GM08714 (cell line): ENCODE data around the gene IRF4.

Experiments used
- H3K4me3 ChIP-seq: fragments of 200-500 bp; sonication (Bioruptor generic); 2 replicates; pipeline ENCODE4 v1.5.1; 2014; ENCODE audit warnings: mild to moderate bottlenecking, low read length, inconsistent platforms
- ZNF274 ChIP-seq: IDR thresholded peaks from 2 replicates; pipeline ENCODE4 v1.6.1; 2012; ENCODE audit warnings: mild to moderate bottlenecking, low read depth, low read length

Gene IRF4

DNA sequence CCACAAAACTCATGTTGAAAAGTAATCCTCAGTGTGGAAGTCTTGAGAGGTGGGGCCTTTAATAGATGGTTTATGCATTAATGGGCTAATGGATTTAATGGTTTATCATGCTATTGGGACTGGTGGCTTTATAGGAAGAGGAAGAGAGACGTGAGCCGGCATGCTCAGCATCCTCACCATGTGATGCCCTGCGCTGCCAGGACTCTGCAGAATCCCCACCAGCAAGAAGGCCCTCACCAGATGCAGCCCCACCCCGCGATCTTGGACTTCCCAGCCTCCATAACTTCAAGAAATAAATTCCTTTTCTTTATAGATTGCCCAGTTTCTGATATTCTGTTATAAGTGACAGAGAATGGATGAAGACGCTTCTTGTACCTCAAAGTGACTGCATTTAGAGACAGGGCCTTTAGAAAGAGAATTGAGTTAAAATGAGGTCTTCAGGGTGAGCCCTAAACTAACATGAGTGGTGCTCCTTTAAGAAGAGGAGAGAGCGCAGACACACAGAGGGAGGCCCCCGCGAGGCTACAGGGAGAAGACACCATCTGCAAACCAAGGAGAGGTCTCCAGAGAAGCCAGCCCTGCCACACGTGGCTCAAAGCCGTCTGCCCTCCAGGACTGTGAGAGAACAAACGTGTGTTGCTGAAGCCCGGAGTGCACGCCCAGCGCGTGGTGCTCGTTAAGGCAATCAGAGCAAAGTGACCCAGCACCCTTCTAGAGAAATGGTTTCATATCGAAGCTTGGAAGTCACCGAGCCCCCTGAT, 56.9 kb downstream of the IRF4 start:
- H3K4me3 ChIP-seq: no peak overlapping the region
- TF ChIP-seq ZNF274: no peak

DNA sequence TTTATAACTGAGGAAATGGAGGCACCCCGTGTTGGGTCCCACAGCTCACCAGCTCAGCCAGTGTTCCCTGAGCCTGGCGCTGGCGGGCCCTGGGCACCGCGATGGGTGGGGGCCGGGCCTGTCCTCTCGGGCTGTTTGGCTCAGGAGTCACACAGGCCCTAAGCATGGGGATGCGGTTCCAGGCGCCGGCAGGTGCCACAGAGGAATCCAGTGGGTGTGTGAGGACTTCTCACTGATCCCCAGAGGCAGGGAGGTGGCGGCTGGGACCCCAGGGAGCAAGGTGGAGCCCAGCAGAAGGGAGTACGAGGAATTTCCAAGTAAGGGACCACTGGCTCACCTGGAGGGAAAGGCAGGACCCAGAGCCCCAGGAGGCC, 57.5 kb downstream of the IRF4 start:
- TF ChIP-seq ZNF274: no peak
- H3K4me3 ChIP-seq: no peak overlapping the region

DNA sequence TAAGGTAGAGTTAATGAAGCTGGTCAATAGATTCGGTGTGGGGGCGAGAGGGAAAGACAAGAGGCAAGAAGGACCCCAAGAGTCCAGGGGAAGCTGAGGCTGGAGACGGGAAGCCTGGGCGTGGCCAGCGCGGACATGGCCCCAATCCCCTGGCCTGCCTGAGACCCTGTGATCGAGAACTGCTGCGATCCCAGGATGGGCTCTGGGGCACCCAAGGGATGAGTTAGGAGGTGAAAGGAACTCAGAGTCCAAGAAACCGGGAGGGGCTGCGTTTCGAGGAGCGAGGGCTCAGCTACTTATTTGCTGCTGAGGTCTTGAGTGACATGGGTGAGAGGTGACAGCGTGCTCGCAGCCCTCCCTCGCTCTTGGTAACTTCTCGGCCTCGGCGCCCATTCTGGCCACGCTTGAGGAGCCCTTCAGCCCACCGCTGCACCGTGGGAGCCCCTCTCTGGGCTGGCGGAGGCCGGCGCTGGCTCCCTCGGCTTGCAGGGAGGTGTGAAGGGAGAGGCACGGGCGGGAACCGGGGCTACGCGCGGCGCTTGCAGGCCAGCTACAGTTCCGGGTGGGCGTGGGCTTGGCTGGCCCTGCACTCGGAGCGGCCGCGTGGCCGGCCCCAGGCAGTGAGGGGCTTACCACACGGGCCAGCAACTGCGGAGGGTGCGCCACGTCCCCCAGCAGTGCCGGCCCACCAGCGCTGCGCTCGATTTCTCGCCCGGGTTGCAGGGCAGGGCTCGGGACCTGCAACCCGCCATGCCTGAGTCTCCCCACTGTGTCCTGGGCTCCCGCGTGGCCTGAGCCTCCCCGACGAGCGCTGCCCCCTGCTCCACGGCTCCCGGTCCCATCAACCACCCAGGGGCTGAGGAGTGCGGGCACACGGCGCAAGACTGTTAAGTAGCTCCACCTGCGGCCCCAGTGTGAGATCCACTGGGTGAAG, 58.2 kb downstream of the IRF4 start:
- H3K4me3 ChIP-seq: no peak overlapping the region
- no peak for TF ChIP-seq ZNF274

DNA sequence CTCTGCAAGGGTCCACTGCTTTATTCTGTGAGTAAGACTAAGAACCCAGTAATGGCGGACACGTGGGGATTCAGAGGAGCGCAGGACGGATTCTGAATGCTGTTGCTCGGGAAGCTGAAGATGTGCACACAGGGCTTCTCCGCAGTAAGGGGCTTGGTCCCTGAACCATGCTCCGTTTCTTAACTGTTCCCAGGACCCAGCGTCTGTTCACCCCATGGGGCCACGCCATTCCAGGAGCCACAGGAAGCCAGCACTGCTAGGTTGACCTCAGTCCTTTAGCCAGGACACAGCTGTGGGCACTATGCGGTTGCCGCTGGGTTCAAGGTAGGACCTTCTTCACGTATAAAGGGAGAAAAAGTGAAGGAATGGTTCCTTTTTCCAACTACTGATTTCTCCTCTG, 59.8 kb downstream of the IRF4 start:
- no peak for TF ChIP-seq ZNF274
- H3K4me3 ChIP-seq: no peak overlapping the region

DNA sequence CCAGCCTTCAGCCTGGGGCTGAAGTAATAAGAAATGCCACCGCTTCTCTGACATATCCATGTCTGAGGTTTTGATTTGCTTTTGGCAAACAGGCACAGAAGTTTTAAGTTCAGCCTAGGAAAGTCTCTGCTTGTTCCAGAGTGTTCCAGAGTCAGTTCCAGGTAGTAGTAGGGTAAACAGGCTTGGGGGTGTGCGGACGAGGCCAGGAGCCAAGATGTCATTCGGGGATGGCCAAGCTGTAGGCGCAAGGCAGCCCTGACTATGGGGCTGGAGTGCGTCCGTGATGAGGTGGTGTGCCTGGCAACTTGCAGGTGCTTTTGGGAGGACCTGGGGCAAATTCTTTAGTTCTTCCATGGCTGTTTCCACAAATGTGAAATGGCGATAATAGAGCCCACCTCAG, 60.3 kb downstream of the IRF4 start:
- H3K4me3 ChIP-seq: no peak overlapping the region
- TF ChIP-seq ZNF274: no peak

DNA sequence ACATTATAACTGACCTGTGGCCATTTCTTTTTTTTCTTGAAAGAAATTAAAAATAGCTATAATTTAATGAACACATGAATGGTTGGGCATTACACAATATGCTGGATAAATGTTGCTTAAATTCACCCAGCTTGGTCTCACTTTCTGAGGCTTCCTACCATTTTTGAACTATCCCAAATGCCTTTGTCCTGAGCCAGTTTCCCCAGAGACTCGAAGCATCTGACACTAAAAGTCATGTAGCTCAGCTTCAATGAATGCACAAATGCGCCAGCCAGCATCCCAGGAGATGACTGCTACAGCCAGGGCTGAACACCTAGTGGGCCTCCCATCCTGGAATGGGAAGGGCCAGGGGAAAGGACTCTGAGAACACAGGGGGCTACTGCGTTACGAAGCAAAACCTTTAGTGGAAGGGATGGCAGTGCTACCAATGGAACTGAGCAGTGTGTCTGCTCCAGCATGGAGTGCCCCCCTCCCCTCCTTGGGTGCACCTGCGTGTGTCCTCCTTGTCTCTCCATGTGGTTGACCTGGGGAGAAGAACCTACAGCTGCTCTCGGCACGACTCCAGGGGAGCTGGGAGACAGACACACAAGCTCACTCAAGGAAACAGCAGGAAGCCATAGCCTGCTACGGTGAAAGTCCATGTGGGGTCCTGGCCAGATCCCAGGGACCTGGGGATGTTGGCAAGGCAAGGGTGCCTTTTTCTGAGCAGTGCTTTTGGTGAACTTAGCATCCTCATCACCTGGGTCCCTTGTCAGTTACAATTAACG, 60.9 kb downstream of the IRF4 start:
- H3K4me3 ChIP-seq: no peak overlapping the region
- TF ChIP-seq ZNF274: no peak

DNA sequence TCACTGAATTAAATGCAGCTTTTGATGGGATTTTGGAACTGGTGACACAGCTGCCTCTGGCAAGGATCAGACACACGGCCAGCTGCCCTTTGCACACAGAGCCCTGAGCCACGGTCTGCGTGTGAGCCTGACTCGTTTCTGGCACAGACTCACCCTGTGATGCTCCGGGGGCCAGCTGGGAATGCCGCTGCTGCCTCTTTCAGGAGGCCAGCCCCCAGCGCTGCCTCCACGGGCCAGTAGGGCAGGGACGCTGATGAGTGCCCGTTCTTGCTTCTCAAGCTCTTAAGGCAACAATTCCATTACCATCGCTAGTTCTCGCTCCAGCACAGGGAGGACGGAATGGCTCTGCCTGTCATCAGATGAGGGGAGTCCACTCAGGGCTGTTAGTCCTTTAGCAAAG, 61.6 kb downstream of the IRF4 start:
- no peak for TF ChIP-seq ZNF274
- H3K4me3 ChIP-seq: no peak overlapping the region

DNA sequence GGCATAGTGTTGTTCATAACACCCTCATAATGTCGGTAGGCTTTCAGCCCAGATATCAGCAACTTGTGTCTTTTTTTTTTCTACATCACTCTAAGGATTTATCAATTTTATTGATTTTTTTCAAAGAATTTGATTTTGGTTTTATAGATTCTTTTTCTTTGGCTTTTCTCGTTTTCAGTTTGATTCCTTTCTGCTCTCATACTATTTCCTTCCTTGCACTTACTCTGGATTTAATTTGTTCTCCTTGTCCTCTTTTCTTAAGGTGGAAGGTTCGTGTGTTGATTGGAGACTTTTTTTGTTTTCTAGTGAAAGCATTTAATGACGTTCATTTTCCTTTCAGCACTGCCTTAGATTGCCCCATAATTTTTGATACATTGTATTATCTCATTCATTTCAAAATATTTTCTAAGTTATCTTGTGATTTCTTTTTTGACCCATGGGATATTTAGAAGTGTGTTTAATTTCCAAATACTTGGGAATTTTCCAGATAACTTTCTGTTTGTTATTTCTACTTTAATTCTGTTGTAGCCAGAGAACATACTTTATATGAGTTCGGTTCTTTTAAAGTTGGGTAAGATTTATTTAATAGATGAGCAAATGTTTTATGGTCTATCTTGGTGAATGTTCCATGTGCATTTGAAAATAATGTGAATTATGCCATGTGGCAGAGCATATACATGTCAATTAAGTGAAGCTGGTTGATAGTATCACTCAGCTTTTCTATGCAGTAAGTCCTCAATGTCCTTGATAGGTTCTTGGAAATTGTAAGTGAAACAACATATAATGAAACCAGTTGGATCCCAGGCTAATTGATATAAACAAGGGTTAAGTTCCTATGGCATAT, 62.8 kb downstream of the IRF4 start:
- H3K4me3 ChIP-seq: no peak overlapping the region
- no peak for TF ChIP-seq ZNF274

DNA sequence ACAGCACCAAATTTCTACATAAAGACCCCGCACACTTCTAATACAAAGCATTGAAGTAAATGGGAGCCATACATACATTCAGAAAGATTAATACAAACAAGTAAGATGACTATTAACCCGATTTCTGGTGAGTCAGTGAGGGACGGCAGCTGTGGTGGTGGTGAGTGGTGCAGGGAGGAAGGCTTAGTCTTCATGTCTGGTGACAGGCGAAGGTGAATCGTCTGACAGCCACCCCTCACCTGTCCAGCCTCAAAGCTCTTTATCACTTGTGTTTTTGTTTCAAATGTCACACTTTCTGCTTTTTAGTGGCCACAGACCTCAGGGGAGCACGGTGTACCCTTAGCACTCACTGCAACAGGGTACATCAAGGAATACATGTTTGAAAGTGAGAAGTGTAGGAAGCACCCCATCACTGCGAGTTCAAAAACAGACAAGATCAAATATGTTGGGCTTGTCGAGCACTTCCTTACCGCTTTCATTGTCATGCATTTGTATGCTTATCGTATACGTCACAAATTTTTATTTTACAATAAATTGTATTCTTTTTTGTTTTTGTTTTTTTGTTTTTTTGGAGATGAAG, 63.5 kb downstream of the IRF4 start:
- TF ChIP-seq ZNF274: no peak
- H3K4me3 ChIP-seq: no peak overlapping the region

DNA sequence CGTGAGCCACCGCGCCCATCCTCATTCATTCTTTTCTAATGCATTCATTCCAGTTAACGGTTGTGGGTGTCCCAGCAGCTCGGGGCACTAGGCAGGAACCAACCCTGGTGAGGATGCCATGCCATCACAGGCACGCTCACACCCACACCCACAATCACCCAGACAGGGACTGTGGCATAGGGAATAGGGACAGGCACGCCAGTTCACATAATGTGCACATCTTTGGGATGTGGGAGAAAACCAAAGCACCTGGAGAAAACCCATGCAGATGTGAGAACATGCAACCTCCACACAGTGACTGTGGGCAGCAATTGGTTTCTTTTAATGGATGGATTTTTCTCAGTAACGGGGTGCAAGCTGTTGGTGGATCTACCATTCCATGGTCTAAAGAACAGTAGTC, 64.3 kb downstream of the IRF4 start:
- no peak overlapping the region for H3K4me3 ChIP-seq
- no peak for TF ChIP-seq ZNF274

DNA sequence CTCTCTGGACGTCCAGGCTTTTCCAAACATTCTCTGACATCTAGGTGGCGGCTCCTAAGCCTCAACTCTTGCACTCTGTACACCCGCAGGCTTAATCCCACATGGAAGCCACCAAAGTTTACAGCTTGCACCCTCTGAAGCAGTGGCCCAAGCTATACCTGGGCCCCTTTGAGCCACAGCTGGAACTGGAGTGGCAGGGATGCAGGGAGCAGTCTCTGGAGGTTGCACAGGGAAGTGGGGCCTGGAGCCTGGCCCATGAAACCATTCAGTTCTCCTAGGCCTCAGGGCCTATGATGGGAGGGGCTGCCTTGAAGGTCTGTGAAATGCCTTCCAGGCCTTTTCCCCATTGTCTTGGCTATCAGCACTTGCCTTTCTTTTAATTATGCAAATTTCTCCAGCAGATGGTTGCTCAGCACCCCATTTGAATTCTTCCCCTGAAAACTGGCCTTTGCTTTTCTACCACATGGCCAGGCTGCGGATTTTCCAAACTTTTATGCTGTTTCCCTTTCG, 64.9 kb downstream of the IRF4 start:
- H3K4me3 ChIP-seq: no peak overlapping the region
- no peak for TF ChIP-seq ZNF274

DNA sequence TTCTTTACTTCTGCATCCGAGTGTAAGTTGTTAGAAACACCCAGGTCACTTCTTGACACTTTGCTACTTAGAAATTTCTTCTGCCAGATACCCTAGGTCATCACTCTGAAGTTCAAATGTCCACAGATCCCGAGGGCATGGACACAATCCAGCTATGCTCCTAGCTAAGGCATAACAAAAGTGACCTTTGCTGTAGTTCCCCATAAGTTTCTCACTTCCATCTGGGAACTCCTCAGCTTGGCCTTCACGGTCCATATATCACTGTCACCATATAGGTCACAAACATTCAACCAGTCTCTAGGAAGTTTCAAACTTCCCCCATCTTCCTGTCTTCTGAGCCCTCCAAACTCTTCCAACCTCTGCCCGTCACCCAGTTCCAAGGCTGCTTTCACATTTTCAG, 65.3 kb downstream of the IRF4 start:
- no peak for TF ChIP-seq ZNF274
- no peak overlapping the region for H3K4me3 ChIP-seq
